Kidney epithelial cell (primary cell): Measurements from ENCODE around the gene SLC48A1. TPM values are rescaled to one million over a fixed set of nuclear protein-coding genes. Genes with fewer than 3 reads are reported as not detected.

Experiments used
- DNase-seq: peaks from one replicate; pipeline ENCODE4 v3.0.0-alpha.2; 2010; ENCODE audit warnings: low read depth
- H3K27me3 ChIP-seq: 2 replicates; pipeline ENCODE4 v1.6.0; 2011; ENCODE audit warnings: low read length; ENCODE audit not compliant: control insufficient read depth, insufficient read depth
- H3K36me3 ChIP-seq: 2 replicates; pipeline ENCODE4 v1.5.1; 2011; ENCODE audit warnings: low read length; ENCODE audit not compliant: control insufficient read depth, insufficient read depth
- H3K4me3 ChIP-seq: 2 replicates; pipeline ENCODE4 v1.5.1; 2011; ENCODE audit warnings: low read depth, mild to moderate bottlenecking, control low read depth, low read length
- total RNA-seq: library from RNA; depleted of rRNA; stranded (reverse); fragments of >200 nt; gene quantifications from 2 replicates; pipeline ENCODE4 v1.2.3, GENCODE V29; 2015
- TF ChIP-seq, protein P1 (sequence below): IDR thresholded peaks from 2 replicates; pipeline ENCODE4 v1.5.1; 2011; ENCODE audit warnings: mild to moderate bottlenecking, moderate library complexity, low read length, control low read depth, inconsistent platforms; ENCODE audit not compliant: insufficient read depth, poor library complexity, severe bottlenecking

Gene SLC48A1
- total RNA-seq, 1 donor from 2014 or later = 26.5 TPM

DNA sequence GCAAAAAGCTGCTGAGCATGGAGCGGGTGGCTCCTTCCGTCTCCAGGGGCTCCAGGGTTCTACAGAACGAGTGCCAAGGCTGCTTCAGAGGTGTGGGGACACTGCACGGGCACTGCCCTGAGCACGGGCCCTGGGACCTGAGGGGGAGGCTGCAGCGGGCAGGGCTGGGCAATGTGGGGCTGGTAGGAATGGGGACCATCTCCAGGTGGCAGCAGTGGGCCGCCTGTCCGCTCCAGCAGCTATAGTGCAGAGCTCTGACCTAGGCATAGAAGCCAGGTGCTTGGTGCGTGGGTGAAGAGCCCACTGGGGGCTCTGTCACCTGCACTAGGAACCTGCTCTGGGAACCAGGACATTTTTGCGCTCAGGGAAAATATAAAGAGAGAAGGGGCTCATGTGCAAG is 24.4 kb downstream of the SLC48A1 start:
- DNase-seq = no peak
- Histone ChIP-seq H3K36me3 (peaks cover 8% of the 10 kb centered on the region), H3K4me3 (no peak overlapping the region), H3K27me3 (no peaks in the 10 kb centered on the region)
- TF ChIP-seq, protein P1, sequence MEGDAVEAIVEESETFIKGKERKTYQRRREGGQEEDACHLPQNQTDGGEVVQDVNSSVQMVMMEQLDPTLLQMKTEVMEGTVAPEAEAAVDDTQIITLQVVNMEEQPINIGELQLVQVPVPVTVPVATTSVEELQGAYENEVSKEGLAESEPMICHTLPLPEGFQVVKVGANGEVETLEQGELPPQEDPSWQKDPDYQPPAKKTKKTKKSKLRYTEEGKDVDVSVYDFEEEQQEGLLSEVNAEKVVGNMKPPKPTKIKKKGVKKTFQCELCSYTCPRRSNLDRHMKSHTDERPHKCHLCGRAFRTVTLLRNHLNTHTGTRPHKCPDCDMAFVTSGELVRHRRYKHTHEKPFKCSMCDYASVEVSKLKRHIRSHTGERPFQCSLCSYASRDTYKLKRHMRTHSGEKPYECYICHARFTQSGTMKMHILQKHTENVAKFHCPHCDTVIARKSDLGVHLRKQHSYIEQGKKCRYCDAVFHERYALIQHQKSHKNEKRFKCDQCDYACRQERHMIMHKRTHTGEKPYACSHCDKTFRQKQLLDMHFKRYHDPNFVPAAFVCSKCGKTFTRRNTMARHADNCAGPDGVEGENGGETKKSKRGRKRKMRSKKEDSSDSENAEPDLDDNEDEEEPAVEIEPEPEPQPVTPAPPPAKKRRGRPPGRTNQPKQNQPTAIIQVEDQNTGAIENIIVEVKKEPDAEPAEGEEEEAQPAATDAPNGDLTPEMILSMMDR = peak; percentile 49

DNA sequence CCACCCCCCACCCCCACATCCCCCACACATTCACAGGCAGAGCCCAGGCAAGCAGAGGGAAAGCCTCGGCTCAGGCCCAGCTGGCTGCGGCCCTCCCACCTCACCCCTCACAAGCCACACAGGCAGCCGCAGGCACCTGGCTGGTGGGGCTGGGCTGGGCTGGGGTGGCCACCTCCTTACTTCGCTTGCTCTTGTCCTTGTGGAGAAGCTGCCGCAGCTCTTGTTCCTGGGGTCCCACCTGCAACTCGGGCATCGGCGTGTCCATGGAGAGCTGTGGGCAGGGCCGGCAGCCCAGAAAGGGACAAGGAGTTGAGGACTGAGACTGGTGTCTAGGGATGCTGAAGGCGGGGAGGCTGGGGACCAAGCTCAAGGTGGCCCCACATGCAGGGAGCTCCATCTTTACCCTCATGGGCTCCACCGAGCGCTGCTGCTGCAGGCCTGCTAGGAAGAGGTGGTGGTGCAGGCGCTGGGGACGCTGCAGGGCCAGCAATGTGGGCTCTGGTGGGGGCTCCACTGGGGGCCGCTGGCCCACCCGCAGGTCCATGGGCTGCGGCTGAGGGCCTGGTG is 25.4 kb downstream of the SLC48A1 start:
- Histone ChIP-seq H3K36me3 (peaks cover 8% of the 10 kb centered on the region), H3K4me3 (no peak overlapping the region), H3K27me3 (no peaks in the 10 kb centered on the region)
- DNase-seq = no peak
- TF ChIP-seq, protein P1 = no peak

DNA sequence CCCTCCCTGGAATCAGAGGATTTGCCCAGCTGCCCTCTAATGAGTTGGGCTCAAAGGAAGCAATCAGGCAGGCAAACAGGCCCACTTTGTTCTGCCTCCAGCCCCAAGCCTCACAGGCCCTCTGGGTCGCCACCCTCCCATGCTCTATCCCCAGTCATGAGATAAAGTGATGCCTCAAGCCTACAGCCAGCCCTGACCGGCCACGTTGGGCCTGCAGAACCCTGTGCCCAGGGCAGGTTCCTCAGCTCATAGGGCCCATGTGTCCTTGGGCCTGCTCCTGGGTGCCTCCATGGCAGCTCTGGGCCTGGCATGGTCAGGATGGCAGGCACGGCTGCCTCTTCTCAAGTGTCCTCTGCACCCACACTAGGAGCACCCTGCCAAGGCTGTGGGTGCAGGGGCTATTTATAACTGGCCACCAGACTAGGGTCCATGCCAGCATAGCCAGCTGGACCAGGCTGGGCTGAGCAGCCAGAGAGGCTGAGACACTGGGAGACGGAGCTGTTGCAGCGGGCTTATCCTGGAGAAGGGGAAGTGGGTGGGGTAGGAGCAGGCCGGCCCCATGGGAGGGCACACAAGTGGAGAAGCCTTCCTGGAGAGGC is 26.4 kb downstream of the SLC48A1 start:
- no peaks in the 10 kb centered on the region for H3K27me3 ChIP-seq
- DNase-seq = no peak
- peaks cover 4% of the 10 kb centered on the region for H3K36me3 ChIP-seq
- TF ChIP-seq, protein P1 = no peak
- no peak overlapping the region for H3K4me3 ChIP-seq

DNA sequence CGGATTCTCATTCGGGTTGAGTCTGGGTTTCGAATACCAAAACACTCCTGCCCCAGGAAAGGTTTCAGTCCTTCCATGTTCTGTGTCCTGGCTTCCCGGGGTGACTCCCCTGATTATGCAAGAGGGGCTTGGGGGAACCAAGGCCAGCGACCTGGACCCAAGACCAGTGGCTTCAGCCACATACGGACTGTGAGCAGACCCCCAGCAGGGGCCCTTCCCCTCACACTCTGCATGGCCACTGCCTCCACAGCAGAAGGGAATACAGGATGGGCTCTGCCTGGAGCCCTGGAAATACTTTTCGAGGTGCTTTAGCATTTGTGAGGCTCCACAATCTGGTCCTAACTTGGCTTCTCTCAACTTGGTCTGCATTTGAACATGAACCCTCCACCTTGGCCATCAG is 27.5 kb downstream of the SLC48A1 start:
- no peak overlapping the region for H3K4me3 ChIP-seq
- no peaks in the 10 kb centered on the region for H3K27me3 ChIP-seq
- H3K36me3 ChIP-seq = peaks cover 3% of the 10 kb centered on the region
- DNase-seq = no peak
- TF ChIP-seq, protein P1 = no peak

DNA sequence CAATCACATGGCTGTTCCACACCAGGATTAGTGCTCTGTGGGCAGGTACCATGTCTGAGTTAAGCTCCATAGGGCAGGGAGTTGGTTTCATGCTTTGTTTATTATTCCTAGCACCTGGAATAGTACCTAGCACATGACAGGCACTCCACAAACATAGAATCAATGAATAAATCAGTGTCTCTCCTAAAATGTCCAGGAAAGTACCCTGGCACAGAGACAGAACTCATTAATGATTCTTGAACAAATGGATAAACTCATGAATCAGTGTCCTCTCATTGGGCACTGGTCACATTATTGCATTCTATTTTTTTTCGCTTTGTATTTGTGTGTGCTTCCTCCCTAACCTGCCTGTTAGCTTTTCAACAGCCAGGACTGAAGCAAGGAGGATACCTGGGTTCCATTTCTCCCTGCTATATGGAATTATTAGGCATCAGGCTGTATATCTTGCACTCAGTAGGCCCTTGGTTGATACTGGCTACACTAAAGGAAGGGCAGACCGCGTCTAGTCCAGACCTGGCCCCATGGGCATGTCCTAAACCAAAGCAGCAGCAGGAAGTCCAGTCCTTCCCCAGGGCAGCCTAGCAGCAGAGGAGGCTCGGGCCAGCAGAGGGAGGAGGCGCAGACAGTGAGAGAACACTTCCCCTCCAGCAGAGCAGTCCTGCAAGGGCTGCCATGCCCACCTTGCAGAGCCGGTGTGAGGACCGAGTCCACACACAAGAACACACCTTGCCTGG is 28.3 kb downstream of the SLC48A1 start:
- Histone ChIP-seq H3K27me3 (no peaks in the 10 kb centered on the region), H3K36me3 (peaks cover 3% of the 10 kb centered on the region)
- no peak for DNase-seq

More for the DNA sequence above, 28.3 kb downstream of the SLC48A1 start:
- no peak overlapping the region for H3K4me3 ChIP-seq
- TF ChIP-seq, protein P1 = peak; percentile 39
